KOPT-K1 (cell line): ENCODE measurements around the gene APBA2.
A peak's percentile ranks its signal among the peaks of the same experiment; 100 is the strongest.
"Not testable (repeated sequence)": the region's sequence is repeated elsewhere in the genome, so short reads cannot be mapped to it uniquely, and the experiment has no call there.

Experiments used
- H3K27ac ChIP-seq: fragments of 200-600 bp; sonication (generic); 2 replicates; pipeline ENCODE4 v1.5.1; 2016; ENCODE audit warnings: antibody characterized with exemption, mild to moderate bottlenecking, low read depth, low read length; ENCODE audit not compliant: poor library complexity, severe bottlenecking
- H3K36me3 ChIP-seq: fragments of 200-600 bp; sonication (generic); 2 replicates; pipeline ENCODE4 v1.5.1; 2017; ENCODE audit warnings: antibody characterized with exemption, mild to moderate bottlenecking, low read length, moderate library complexity; ENCODE audit not compliant: insufficient read depth
- H3K9me3 ChIP-seq: fragments of 200-600 bp; sonication (generic); 2 replicates; pipeline ENCODE4 v1.5.1; 2017; ENCODE audit warnings: antibody characterized with exemption, low read length, mild to moderate bottlenecking; ENCODE audit not compliant: insufficient read depth, poor library complexity, severe bottlenecking

Gene APBA2

DNA sequence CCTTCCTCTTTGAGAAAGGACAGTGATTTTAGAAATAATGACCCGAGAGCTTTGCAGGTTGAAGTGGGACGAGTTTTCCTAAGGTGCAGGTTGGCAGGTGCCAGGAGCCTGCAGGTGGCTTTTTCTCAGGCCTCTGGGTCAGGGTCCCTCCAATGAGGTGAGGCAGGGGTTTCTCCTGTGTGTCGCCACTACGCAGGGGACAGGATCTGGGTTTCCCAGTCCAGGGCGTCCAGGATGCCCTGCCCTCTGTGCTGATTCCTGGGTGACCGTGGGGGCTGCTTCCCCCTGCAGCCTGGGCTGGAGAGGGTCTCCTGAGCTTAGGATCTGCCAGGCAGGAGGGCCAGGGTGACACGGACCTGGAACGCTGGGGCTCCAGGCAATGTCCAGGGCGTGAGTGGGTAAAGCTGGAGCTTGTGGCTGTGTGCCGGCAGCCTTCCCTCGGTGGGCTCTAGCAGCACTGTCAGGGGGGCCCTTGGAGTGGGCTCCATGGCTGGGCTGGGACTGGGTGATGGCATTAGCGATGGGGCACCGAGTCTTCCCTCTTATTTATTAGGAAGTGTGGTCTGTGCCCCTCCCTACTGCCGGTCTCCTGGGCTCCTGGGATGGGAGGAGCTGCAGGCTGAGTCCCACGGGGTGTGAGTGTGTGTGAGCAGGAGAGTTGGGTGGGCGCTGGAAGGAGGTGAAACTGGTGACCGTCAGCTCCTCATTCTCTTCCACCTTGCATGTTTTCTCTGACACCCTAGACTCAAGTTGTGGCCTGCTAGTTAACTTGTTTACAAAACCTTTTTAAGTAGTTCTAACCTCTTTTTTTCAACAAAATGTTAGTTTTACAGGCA lies 1.8 kb downstream of the APBA2 start:
- no peaks in the 10 kb centered on the region for H3K9me3 ChIP-seq
- H3K36me3 ChIP-seq = no peaks in the 10 kb centered on the region
- peak overlapping the region; percentile 35 for H3K27ac ChIP-seq

DNA sequence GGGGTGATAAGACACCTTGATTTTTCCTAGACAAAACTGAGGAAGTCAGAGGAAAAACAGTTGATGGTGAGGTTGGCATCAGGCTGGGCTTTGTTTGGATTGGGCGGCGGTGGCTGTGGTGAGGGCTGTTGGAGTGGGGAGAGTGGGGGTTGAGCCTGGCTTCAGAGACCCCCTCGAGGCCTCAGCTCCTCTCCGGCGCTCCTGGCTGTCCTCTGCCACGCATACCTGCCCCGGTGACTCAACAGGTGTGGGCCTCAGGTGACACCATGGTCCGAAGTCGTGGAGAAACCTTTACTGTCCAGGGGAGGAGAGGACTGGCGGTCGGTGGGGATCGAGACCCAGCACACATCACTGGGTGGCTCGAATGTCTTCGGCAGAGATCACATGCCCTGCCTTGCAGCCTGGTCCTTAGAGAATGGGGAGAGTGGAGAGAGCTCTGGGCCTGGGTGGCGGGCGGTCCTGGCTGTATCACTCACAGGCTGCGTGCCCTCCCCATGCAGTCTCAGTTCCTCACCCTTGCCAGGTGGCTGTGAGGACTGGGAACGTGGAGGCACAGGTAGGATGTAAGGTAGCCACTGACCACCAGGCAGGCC lies 2.6 kb downstream of the APBA2 start:
- H3K36me3 ChIP-seq = no peaks in the 10 kb centered on the region
- H3K27ac ChIP-seq = peak overlapping the region; percentile 78
- H3K9me3 ChIP-seq = no peaks in the 10 kb centered on the region

DNA sequence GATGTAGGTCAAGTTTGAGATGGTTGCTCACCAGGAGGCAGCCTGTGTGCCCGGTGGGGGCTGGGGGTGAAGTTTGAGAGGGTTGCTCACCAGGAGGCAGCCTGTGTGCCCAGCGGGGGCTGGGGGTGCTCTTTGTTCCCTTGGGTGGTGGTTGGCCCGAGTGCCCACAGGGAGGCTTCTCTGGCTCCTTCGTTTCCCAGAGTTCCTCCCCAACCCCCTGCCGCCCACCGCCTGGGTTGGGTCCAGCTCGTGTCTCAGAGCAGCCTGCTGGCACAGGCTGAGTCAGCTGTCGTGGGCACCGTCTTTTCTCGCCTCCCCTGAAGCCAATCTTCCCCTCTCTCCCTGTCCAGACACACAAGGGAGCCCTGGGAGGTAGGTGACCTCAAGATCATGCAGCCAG lies 3.1 kb downstream of the APBA2 start:
- Histone ChIP-seq H3K36me3 (no peaks in the 10 kb centered on the region), H3K9me3 (no peaks in the 10 kb centered on the region), H3K27ac (peak overlapping the region; percentile 78)

DNA sequence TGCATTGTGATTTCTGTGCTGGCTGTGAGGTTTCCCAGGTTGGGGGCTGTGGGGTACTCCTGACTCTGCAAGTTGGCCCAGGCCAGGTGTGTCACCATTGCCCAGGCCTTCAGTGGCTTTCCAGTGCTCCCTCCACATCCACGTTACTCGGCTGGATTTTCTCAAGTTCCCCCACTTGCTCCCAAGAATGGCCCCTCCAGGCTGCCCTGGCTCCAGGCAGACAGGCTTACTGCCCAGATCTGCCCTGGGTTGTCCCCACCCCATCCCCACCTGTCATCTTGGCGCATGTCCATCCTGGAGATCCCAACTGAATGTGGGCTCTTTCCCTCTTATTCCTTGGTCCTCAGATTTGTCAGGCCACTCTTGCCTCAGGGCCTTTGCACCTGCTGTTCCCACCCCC lies 3.6 kb downstream of the APBA2 start:
- Histone ChIP-seq H3K9me3 (no peaks in the 10 kb centered on the region), H3K36me3 (no peaks in the 10 kb centered on the region), H3K27ac (peak overlapping the region; percentile 78)

DNA sequence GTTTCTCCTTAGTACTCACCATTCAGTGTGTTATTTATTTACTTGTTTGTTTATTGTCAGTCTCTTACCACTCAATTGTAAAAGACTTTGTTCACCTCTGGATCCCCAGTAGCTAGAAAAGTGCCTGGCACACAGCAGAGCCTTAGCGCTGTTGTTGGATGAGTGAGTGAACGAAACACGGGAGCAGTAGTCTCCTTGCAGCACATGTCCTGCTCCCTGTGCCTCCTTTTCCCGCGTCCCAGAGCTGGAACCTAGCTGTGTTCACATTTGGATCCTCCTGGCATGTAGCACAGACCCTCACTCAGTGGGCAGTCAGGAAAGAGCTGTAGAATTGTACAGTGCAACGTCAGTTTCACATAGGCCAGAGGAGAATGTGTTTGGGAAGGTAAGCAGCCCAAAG lies 4.1 kb downstream of the APBA2 start:
- not testable (repeated sequence) for H3K9me3 ChIP-seq, H3K36me3 ChIP-seq
- H3K27ac ChIP-seq = peak overlapping the region; percentile 78

DNA sequence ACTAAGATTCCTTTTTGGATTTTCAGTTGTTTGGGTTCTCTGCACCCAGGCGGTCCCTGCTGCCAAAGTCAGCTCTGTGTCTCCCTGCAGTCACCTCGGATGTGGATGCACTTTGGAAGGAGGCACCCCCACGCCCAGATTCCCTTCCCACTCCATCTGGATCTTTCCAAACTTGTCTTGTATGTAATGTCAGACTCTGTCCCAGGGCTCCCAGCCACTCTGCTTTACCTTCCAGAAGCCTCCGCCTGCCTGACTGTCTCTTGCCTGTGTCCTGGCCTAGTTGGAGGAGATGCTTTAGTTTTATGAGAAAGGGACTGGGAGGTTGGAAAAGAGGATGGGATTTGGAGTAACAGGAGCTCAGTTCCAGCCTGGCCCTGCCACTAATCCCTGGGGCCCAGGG lies 4.5 kb downstream of the APBA2 start:
- H3K9me3 ChIP-seq, H3K36me3 ChIP-seq: not testable (repeated sequence)
- H3K27ac ChIP-seq = peak overlapping the region; percentile 78

DNA sequence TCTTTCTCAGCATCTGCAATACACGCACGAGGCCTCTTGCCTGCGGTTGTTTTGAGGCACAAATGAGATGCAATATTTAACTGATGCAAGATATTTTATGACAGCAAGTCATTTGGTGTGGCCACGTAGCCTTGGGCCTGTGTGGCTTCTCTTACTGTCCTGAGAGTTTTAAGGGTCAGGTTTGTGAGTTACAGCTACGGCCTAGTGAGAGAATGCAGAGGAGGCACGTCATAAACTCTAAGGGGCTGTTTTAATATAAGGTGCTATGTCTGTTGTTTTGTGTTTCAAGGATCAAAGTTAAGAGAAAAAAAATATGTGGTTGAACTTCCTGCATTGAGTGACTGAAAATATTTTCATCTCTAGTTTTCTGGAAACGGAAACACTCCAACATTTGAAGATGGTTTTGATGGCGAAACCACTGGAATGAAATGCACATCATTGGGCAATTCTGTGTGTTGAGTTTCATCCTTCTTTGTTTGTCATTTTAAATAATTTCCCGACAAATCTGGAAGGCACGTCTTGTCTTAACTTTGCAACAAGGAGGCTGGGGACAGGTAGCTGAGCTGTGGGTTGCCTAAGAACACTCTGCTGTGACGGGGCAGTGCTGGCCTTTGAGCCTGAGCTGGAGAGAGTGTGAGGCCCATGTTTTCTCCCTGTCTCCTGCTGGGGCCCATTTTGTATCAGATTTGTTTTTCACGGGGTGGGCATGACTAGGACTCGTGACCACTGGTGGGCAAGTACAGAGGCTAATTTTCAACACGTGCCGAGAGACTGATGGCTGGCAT lies 5.1 kb downstream of the APBA2 start:
- Histone ChIP-seq H3K27ac (peak overlapping the region; percentile 78), H3K9me3 (no peaks in the 10 kb centered on the region), H3K36me3 (no peaks in the 10 kb centered on the region)

DNA sequence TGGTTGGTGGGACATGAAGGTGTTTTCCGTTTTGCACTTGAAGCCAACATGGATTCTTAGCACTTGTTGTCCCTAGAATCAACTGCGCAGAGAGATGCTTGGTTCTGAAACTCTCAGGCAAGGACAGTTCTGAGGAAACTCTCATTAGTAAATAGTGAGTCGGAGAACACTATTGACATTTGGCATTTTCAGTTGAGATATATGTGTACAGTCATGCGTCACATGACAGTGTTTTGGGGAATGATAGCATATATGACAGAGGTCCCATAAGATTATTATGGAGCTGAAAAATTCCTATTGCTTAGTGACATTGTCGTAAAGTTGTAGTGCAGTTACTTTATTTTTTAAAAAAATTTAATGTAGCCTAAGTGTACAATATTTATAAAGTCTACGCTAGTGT lies 5.8 kb downstream of the APBA2 start:
- Histone ChIP-seq H3K27ac (peak overlapping the region; percentile 78), H3K36me3 (no peaks in the 10 kb centered on the region), H3K9me3 (no peaks in the 10 kb centered on the region)

DNA sequence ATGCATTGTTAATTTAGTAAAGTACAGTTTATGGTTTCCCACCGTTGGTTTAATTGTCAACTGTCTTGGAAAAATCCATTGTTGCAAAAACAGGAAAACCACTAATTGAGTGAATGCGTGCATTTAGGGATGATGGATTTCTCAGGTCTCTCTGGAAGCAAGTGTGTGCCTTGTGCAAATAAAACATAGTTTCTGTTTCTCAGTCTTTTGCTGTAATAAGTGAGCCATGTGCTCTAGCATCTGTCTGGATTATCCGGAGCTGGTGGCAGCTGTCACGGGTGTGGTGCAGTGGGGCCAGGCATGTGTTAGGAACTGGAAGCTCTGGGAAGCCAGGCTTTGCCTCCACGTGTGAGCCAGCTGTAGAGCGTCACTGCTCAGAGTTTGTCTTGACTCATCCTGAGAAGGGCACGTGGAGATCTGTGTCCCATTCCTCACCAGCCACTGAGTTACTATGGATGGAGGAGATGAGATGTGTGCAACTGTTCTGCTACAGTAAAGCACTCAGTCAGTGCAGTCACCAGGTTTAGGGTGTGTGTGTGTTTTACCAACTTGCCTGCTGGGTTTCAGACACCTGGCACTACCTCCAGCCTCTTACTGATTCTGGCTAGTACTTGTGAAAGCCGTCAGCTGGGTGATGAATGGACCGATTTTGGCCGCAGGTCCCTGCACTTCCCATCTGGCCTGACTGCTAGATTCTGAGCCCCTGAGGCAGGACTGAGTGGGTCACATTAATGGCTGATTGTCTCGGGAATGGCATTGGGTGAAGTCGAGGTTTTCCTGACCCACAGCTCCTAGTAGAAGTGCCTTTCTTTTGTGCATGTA lies 7.2 kb downstream of the APBA2 start:
- H3K27ac ChIP-seq = peak overlapping the region; percentile 5
- no peaks in the 10 kb centered on the region for H3K9me3 ChIP-seq
- H3K36me3 ChIP-seq = no peaks in the 10 kb centered on the region

DNA sequence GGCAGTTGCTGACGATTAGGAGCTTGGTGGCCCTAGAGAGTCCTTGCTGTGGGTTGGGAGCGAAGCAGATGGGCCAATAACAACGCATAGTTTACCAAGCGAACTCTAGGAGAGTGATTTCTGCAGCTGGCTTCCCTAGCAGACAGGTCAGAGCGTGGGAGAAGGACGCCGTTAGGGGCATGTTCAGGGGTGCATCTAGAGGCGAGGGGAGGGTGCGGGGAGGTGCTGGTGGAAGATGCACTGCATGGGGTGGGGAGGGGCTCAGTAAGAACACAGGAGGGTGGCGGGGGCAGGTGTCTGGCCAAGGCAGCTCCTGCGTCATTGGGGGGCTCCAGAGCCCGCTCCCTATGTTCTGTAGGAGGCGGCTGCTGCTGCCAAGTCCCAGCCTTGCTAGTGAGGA lies 8.9 kb downstream of the APBA2 start:
- Histone ChIP-seq H3K27ac (no peak overlapping the region), H3K36me3 (no peaks in the 10 kb centered on the region), H3K9me3 (no peaks in the 10 kb centered on the region)

DNA sequence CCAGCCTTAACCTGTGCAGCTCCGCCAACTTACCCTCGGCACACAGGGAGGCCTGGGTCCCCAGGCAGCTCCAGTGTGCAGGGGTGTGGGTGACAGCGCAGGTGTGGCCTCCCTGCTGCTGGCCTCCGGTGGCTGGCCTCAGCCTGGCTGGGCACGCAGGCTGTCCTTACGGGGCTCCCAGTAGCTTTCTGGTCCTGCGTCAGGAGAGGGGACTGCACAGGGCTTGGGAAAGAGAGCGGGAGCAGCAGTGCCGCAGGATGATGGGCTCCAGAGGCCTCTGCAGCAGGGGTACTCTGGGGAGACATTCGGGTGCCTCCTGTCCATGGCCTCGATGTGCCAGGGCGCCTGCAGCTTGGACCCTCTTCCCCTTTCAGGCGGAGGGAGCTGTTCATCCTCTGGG lies 9.4 kb downstream of the APBA2 start:
- no peak overlapping the region for H3K27ac ChIP-seq

DNA sequence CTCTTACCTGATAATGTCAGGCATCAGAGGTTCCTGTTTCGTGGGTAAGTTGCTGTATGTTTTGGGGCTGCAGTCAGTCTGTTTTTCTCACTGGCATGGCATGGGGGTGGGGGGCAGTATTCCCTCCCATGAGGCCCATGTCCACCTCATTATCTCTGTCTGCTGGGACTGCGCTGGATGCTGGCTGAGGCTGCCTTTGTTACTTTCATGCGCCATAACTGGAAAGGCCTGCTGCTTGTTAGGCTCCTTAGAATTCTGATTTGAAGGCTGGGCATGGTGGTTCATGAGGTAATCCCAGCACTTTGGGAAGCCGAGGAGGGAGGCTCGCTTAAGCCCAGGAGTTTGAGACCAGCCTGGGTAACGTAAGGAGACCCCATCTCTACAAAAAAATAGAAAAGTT lies 9.8 kb downstream of the APBA2 start:
- no peaks in the 10 kb centered on the region for H3K36me3 ChIP-seq
- H3K27ac ChIP-seq = no peak overlapping the region
- no peaks in the 10 kb centered on the region for H3K9me3 ChIP-seq

More for the DNA sequence above, 9.4 kb downstream of the APBA2 start:
- H3K36me3 ChIP-seq = no peaks in the 10 kb centered on the region
- no peaks in the 10 kb centered on the region for H3K9me3 ChIP-seq

DNA sequence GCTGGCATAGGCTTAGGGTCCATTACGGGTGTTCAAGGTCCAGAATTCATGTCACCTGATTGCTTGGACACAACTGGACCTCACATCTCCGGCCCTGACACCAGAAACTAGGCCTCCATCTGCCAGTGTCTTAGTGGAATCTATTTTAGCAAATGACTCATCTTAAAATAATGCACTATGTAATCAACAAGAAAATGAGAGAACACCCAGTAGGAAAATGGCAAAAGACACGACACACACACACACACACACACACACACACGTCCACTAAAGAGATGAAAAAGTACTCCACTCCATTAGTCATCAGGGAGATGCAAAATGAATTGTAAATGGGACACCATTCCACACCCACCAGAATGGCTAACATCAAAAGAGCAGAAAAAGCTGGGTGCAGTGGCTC lies 11.2 kb downstream of the APBA2 start:
- peak overlapping the region; percentile 26 for H3K27ac ChIP-seq

DNA sequence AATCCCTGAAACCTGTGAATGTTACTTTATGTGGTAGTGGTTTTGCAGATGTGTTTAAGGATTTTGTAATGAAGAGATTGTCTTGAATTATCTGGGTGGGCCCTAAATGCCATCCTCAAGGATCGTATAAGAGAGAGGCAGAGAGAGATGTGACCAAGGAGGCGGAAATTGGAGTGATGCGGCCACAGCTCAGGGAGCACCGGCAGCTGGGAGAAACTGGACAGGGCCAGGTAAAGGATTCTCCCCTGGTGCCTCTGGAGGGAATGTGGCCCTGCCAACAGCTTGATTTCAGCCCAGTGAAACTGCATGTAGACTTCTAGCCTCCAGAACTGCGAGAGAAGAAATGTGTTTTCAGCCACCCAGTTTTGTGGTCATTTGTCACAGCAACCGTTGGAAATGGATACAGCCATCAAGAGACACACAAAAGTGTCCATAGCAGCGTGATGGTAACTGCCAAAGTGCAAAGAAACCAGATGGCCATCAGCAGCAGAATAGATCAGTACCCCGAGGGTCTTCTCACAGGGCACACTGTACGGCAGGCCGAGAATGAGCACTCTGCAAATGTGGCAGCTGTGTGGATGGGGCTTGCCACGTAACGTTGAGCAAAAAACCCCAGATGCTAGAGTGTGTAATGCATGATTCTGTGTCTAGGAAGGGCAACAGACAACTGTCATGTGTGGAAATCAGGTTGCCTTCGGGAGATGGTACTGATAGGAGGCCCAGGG lies 12.2 kb downstream of the APBA2 start:
- H3K36me3 ChIP-seq = no peaks in the 10 kb centered on the region
- H3K27ac ChIP-seq = peak overlapping the region; percentile 54
- no peaks in the 10 kb centered on the region for H3K9me3 ChIP-seq

More for the DNA sequence above, 11.2 kb downstream of the APBA2 start:
- H3K36me3 ChIP-seq = no peaks in the 10 kb centered on the region
- H3K9me3 ChIP-seq = no peaks in the 10 kb centered on the region
